HL-60 (cell line): Measurements from ENCODE around the gene PGGT1B.

Source experiments
- DNase-seq, 2 experiments: peaks; one replicate each; pipeline ENCODE4 v3.0.0-alpha.2; 2010 to 2020; ENCODE audit warnings: low read depth in 1 of 2, low spot score in 1 of 2
- H3K27ac ChIP-seq: fragments of 250-450 bp; sonication (Bioruptor Pico); replicated peaks from 2 replicates; pipeline ENCODE4 v1.5.1; 2020; ENCODE audit warnings: mild to moderate bottlenecking, moderate library complexity
- H3K27me3 ChIP-seq: fragments of 250-450 bp; sonication (Bioruptor Pico); 2 replicates; pipeline ENCODE4 v1.5.1; 2021; ENCODE audit warnings: mild to moderate bottlenecking, moderate library complexity; ENCODE audit not compliant: insufficient read depth, poor library complexity, severe bottlenecking
- H3K4me3 ChIP-seq: replicated peaks from 2 replicates; pipeline ENCODE4 v1.5.1; 2011; ENCODE audit warnings: mild to moderate bottlenecking, control low read depth, low read length; ENCODE audit not compliant: insufficient read depth
- GABPA ChIP-seq: IDR thresholded peaks from 2 replicates; pipeline ENCODE4 v1.6.1; 2012; ENCODE audit warnings: low read depth
- POLR2AphosphoS5 ChIP-seq: IDR thresholded peaks from 2 replicates; pipeline ENCODE4 v1.6.1; 2012; ENCODE audit warnings: low read depth
- SPI1 ChIP-seq: IDR thresholded peaks from 2 replicates; pipeline ENCODE4 v1.6.1; 2012; ENCODE audit warnings: low read depth, mild to moderate bottlenecking, borderline replicate concordance
- TF ChIP-seq, protein P1 (sequence below): IDR thresholded peaks from 2 replicates; pipeline ENCODE4 v1.6.1; 2012; ENCODE audit warnings: low read depth; ENCODE audit not compliant: insufficient replicate concordance
- TF ChIP-seq, protein P2 (sequence below): IDR thresholded peaks from one replicate; pipeline ENCODE4 v1.5.1; 2011; ENCODE audit warnings: low read length, control low read depth, inconsistent platforms; ENCODE audit not compliant: insufficient read depth

PGGT1B gene

GRCh38 chr5:115236599-115236998 lies 26.1 kb downstream of the PGGT1B start:
- Histone ChIP-seq H3K4me3 (no peak overlapping the region), H3K27me3 (no peaks in the 10 kb centered on the region), H3K27ac (no peak overlapping the region)
- no peak for DNase-seq
- TF ChIP-seq, protein P1, sequence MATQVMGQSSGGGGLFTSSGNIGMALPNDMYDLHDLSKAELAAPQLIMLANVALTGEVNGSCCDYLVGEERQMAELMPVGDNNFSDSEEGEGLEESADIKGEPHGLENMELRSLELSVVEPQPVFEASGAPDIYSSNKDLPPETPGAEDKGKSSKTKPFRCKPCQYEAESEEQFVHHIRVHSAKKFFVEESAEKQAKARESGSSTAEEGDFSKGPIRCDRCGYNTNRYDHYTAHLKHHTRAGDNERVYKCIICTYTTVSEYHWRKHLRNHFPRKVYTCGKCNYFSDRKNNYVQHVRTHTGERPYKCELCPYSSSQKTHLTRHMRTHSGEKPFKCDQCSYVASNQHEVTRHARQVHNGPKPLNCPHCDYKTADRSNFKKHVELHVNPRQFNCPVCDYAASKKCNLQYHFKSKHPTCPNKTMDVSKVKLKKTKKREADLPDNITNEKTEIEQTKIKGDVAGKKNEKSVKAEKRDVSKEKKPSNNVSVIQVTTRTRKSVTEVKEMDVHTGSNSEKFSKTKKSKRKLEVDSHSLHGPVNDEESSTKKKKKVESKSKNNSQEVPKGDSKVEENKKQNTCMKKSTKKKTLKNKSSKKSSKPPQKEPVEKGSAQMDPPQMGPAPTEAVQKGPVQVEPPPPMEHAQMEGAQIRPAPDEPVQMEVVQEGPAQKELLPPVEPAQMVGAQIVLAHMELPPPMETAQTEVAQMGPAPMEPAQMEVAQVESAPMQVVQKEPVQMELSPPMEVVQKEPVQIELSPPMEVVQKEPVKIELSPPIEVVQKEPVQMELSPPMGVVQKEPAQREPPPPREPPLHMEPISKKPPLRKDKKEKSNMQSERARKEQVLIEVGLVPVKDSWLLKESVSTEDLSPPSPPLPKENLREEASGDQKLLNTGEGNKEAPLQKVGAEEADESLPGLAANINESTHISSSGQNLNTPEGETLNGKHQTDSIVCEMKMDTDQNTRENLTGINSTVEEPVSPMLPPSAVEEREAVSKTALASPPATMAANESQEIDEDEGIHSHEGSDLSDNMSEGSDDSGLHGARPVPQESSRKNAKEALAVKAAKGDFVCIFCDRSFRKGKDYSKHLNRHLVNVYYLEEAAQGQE, result no peak
- TF ChIP-seq POLR2AphosphoS5, result no peak
- TF ChIP-seq SPI1, result no peak
- TF ChIP-seq, protein P2, sequence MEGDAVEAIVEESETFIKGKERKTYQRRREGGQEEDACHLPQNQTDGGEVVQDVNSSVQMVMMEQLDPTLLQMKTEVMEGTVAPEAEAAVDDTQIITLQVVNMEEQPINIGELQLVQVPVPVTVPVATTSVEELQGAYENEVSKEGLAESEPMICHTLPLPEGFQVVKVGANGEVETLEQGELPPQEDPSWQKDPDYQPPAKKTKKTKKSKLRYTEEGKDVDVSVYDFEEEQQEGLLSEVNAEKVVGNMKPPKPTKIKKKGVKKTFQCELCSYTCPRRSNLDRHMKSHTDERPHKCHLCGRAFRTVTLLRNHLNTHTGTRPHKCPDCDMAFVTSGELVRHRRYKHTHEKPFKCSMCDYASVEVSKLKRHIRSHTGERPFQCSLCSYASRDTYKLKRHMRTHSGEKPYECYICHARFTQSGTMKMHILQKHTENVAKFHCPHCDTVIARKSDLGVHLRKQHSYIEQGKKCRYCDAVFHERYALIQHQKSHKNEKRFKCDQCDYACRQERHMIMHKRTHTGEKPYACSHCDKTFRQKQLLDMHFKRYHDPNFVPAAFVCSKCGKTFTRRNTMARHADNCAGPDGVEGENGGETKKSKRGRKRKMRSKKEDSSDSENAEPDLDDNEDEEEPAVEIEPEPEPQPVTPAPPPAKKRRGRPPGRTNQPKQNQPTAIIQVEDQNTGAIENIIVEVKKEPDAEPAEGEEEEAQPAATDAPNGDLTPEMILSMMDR, result no peak
- no peak for TF ChIP-seq GABPA

- TF ChIP-seq POLR2AphosphoS5 (no peak), GABPA (no peak), SPI1 (no peak)
- TF ChIP-seq, protein P2, result no peak
- TF ChIP-seq, protein P1, result no peak
- Histone ChIP-seq H3K4me3 (no peak overlapping the region), H3K27me3 (no peaks in the 10 kb centered on the region), H3K27ac (no peak overlapping the region)
- no peak for DNase-seq
Observed at GRCh38 chr5:115231598-115231997, 31.1 kb downstream of the PGGT1B start.

- Histone ChIP-seq H3K27me3 (no peaks in the 10 kb centered on the region), H3K4me3 (no peak overlapping the region), H3K27ac (no peak overlapping the region)
- DNase-seq, result no peak
- TF ChIP-seq, protein P2, result no peak
- TF ChIP-seq, protein P1, result no peak
- TF ChIP-seq SPI1 (no peak), POLR2AphosphoS5 (no peak), GABPA (no peak)
Observed at GRCh38 chr5:115229606-115230005, 33.1 kb downstream of the PGGT1B start.
